HG03060 (cell line): Measurements from ENCODE around the gene NEK4.
"Not testable (repeated sequence)": the region's sequence is repeated elsewhere in the genome, so short reads cannot be mapped to it uniquely, and the experiment has no call there.

Source experiments
- ATAC-seq: cut with Tn5 transposase; IDR thresholded peaks from one replicate; pipeline ENCODE4 v1.9.1; 2021; ENCODE audit warnings: low read depth, moderate number of reproducible peaks; ENCODE audit not compliant: unreplicated experiment

The NEK4 gene

GRCh38 chr3:52743152-52743551 is 27.6 kb downstream of the NEK4 start:
- ATAC-seq = no peak

- no peak for ATAC-seq
These were observed 28.2 kb downstream of the NEK4 start for GRCh38 chr3:52742418-52743041.

- ATAC-seq = no peak
These were observed 31.0 kb downstream of the NEK4 start for GRCh38 chr3:52739730-52740129.

GRCh38 chr3:52733256-52733891 is 37.4 kb downstream of the NEK4 start:
- ATAC-seq = no peak

GRCh38 chr3:52731590-52731989 is 39.1 kb downstream of the NEK4 start:
- no peak for ATAC-seq

GRCh38 chr3:52730681-52731080 is 40.1 kb downstream of the NEK4 start:
- ATAC-seq = no peak

- not testable (repeated sequence) for ATAC-seq
These were observed 42.0 kb downstream of the NEK4 start for GRCh38 chr3:52728753-52729152.

- no peak for ATAC-seq
These were observed 46.2 kb downstream of the NEK4 start for GRCh38 chr3:52724511-52724910.

GRCh38 chr3:52723935-52724334 is 46.8 kb downstream of the NEK4 start:
- ATAC-seq = no peak

GRCh38 chr3:52722491-52722890 is 48.2 kb downstream of the NEK4 start:
- no peak for ATAC-seq

GRCh38 chr3:52721730-52722008 is 49.1 kb downstream of the NEK4 start:
- ATAC-seq = no peak

- no peak for ATAC-seq
These were observed 49.6 kb downstream of the NEK4 start for GRCh38 chr3:52721002-52721729.

GRCh38 chr3:52719618-52720017 is 51.1 kb downstream of the NEK4 start:
- ATAC-seq = no peak

- ATAC-seq = no peak
These were observed 54.9 kb downstream of the NEK4 start for GRCh38 chr3:52715714-52716305.

- ATAC-seq = no peak
These were observed 56.1 kb downstream of the NEK4 start for GRCh38 chr3:52714335-52715302.

- no peak for ATAC-seq
These were observed 58.2 kb downstream of the NEK4 start for GRCh38 chr3:52712291-52713212.

GRCh38 chr3:52710512-52710911 is 60.2 kb downstream of the NEK4 start:
- no peak for ATAC-seq

GRCh38 chr3:52707585-52707984 is 63.2 kb downstream of the NEK4 start:
- ATAC-seq = no peak
